ENCODE data around the gene CCDC38. TPM values are rescaled to one million over a fixed set of nuclear protein-coding genes. Genes with fewer than 3 reads are reported as not detected.

CCDC38 gene
- total RNA-seq, 1 donor from 2014 or later, result not detected

GRCh38 chr12:95881331-95881955, 61.0 kb downstream of the CCDC38 start:
- Mint-ChIP-seq H3K4me3 (ENCODE audit: unreplicated experiment) (no peak overlapping the region), H3K27ac (ENCODE audit: unreplicated experiment) (no peak overlapping the region), H3K9me3 (ENCODE audit: unreplicated experiment) (no peaks in the 10 kb centered on the region), H3K27me3 (ENCODE audit: unreplicated experiment) (no peaks in the 10 kb centered on the region), H3K36me3 (ENCODE audit: unreplicated experiment) (no peaks in the 10 kb centered on the region), H3K4me1 (ENCODE audit: unreplicated experiment) (peaks cover 4% of the 10 kb centered on the region)
- DNase-seq (ENCODE audit: extremely low spot score, unreplicated experiment), result no peak
- TF ChIP-seq, protein P1, sequence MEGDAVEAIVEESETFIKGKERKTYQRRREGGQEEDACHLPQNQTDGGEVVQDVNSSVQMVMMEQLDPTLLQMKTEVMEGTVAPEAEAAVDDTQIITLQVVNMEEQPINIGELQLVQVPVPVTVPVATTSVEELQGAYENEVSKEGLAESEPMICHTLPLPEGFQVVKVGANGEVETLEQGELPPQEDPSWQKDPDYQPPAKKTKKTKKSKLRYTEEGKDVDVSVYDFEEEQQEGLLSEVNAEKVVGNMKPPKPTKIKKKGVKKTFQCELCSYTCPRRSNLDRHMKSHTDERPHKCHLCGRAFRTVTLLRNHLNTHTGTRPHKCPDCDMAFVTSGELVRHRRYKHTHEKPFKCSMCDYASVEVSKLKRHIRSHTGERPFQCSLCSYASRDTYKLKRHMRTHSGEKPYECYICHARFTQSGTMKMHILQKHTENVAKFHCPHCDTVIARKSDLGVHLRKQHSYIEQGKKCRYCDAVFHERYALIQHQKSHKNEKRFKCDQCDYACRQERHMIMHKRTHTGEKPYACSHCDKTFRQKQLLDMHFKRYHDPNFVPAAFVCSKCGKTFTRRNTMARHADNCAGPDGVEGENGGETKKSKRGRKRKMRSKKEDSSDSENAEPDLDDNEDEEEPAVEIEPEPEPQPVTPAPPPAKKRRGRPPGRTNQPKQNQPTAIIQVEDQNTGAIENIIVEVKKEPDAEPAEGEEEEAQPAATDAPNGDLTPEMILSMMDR (IDR thresholded peaks at IDR 0.05), result no peak

DNA sequence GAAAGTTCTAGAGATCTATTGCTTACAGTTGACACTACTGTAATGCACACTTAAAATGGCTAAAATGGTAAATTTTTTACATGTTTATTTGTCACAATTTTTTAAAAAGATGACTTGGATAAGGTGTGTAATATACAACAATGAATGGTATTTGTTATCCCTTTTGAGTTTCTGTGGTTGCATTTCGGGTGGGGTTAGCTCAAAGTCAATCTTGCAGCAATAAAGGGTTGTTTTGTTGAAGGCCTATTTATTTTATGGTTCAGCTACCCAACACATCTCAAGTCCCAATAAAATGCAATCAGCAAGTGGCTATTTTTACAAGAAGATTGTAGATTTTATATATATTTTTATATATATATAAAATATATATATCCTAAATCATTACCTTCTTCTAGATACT, 61.5 kb downstream of the CCDC38 start:
- Mint-ChIP-seq H3K27ac (ENCODE audit: unreplicated experiment) (no peak overlapping the region), H3K36me3 (ENCODE audit: unreplicated experiment) (no peaks in the 10 kb centered on the region), H3K9me3 (ENCODE audit: unreplicated experiment) (no peaks in the 10 kb centered on the region), H3K4me3 (ENCODE audit: unreplicated experiment) (no peak overlapping the region), H3K27me3 (ENCODE audit: unreplicated experiment) (no peaks in the 10 kb centered on the region), H3K4me1 (ENCODE audit: unreplicated experiment) (peaks cover 4% of the 10 kb centered on the region)
- TF ChIP-seq, protein P1 (IDR thresholded peaks at IDR 0.05), result no peak
- DNase-seq (ENCODE audit: extremely low spot score, unreplicated experiment), result no peak

DNA sequence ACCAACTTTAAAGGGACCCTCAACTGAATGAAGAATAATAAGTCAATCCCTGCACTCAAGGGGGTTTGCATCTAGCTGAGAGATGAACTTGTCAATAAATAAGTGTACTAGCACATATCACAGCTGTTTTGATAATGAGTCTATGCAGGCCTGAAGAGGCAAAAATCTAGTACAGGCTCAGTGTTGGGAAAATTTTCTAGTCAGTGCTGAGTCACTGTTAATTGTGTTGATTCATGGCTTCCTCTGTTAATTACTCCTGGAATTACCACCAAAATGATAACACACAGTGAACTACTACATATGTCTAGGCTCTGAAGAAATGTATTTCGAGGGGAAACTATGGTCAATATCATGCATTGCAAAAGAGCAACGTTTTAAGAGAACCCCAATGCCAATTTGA, 64.8 kb downstream of the CCDC38 start:
- TF ChIP-seq, protein P1 (IDR thresholded peaks at IDR 0.05), result no peak
- H3K27ac Mint-ChIP-seq (ENCODE audit: unreplicated experiment), result no peak overlapping the region
- H3K4me3 Mint-ChIP-seq (ENCODE audit: unreplicated experiment), result no peak overlapping the region
- H3K36me3 Mint-ChIP-seq (ENCODE audit: unreplicated experiment), result no peaks in the 10 kb centered on the region
- H3K27me3 Mint-ChIP-seq (ENCODE audit: unreplicated experiment), result no peaks in the 10 kb centered on the region
- H3K9me3 Mint-ChIP-seq (ENCODE audit: unreplicated experiment), result no peaks in the 10 kb centered on the region
- peaks cover 4% of the 10 kb centered on the region for H3K4me1 Mint-ChIP-seq (ENCODE audit: unreplicated experiment)
- no peak for DNase-seq (ENCODE audit: extremely low spot score, unreplicated experiment)

GRCh38 chr12:95874452-95874851, 68.0 kb downstream of the CCDC38 start:
- H3K4me3 Mint-ChIP-seq (ENCODE audit: unreplicated experiment), result no peak overlapping the region
- no peak for DNase-seq (ENCODE audit: extremely low spot score, unreplicated experiment)
- no peaks in the 10 kb centered on the region for H3K27me3 Mint-ChIP-seq (ENCODE audit: unreplicated experiment)
- peaks cover 1% of the 10 kb centered on the region for H3K4me1 Mint-ChIP-seq (ENCODE audit: unreplicated experiment)
- H3K9me3 Mint-ChIP-seq (ENCODE audit: unreplicated experiment), result no peaks in the 10 kb centered on the region
- H3K36me3 Mint-ChIP-seq (ENCODE audit: unreplicated experiment), result peaks cover 2% of the 10 kb centered on the region
- TF ChIP-seq, protein P1 (IDR thresholded peaks at IDR 0.05), result no peak
- no peak overlapping the region for H3K27ac Mint-ChIP-seq (ENCODE audit: unreplicated experiment)

DNA sequence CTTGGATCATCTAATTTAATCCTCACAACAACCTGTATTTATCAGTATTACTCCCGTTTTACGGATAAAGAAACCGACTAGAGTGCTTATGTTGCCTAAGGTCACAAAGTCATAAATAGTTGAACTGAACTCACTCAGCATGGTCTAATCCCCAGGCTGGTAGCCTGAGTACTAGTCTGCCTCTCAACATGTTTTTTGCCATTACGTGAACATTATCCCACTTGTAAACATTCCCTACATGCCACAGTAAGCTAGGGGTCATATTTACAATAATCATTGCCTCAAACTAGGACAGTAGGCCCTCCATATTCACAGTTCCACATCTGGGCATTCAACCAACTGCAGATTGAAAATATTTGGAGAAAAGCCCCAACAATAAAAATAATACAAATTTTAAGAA, 71.5 kb downstream of the CCDC38 start:
- TF ChIP-seq, protein P1 (IDR thresholded peaks at IDR 0.05), result no peak
- Mint-ChIP-seq H3K9me3 (ENCODE audit: unreplicated experiment) (no peaks in the 10 kb centered on the region), H3K27ac (ENCODE audit: unreplicated experiment) (no peak overlapping the region), H3K36me3 (ENCODE audit: unreplicated experiment) (peaks cover 12% of the 10 kb centered on the region), H3K4me1 (ENCODE audit: unreplicated experiment) (peaks cover 8% of the 10 kb centered on the region), H3K27me3 (ENCODE audit: unreplicated experiment) (no peaks in the 10 kb centered on the region), H3K4me3 (ENCODE audit: unreplicated experiment) (no peak overlapping the region)
- no peak for DNase-seq (ENCODE audit: extremely low spot score, unreplicated experiment)

Measured in osteocyte (in vitro differentiated cells).